ENCODE results near the gene PRKAG3.

- TF ChIP-seq CTCF (IDR thresholded peaks at IDR 0.05) (no peak), POLR2A (IDR thresholded peaks at IDR 0.05) (no peak)
Observed at GRCh38 chr2:218782528-218782844, 49.1 kb downstream of the PRKAG3 start.
